Hepatocyte (in vitro differentiated cells): ENCODE data around the gene LYPD5.

ENCODE experiments used
- EZH2 ChIP-seq: fragments of 200-600 bp; sonication (generic); IDR thresholded peaks from 2 replicates; pipeline ENCODE4 v1.6.1; 2016; ENCODE audit warnings: antibody characterized with exemption, mild to moderate bottlenecking, borderline replicate concordance
- TF ChIP-seq, protein P1 (sequence below): fragments of 200-600 bp; sonication (generic); IDR thresholded peaks from 2 replicates; pipeline ENCODE4 v1.5.1; 2016; ENCODE audit warnings: antibody characterized with exemption, mild to moderate bottlenecking; ENCODE audit not compliant: poor library complexity

GRCh38 chr19:43798026-43798545, 4.2 kb downstream of the LYPD5 start:
- TF ChIP-seq, protein P1, sequence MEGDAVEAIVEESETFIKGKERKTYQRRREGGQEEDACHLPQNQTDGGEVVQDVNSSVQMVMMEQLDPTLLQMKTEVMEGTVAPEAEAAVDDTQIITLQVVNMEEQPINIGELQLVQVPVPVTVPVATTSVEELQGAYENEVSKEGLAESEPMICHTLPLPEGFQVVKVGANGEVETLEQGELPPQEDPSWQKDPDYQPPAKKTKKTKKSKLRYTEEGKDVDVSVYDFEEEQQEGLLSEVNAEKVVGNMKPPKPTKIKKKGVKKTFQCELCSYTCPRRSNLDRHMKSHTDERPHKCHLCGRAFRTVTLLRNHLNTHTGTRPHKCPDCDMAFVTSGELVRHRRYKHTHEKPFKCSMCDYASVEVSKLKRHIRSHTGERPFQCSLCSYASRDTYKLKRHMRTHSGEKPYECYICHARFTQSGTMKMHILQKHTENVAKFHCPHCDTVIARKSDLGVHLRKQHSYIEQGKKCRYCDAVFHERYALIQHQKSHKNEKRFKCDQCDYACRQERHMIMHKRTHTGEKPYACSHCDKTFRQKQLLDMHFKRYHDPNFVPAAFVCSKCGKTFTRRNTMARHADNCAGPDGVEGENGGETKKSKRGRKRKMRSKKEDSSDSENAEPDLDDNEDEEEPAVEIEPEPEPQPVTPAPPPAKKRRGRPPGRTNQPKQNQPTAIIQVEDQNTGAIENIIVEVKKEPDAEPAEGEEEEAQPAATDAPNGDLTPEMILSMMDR = no peak
- TF ChIP-seq EZH2 = no peak
